Neural cell (in vitro differentiated cells): ENCODE measurements around the gene ARID1B. TPM values are rescaled to one million over a fixed set of nuclear protein-coding genes. Genes with fewer than 3 reads are reported as not detected.

ENCODE experiments used
- H2AFZ ChIP-seq: fragments of 200-600, 300-800 bp; sonication (generic), shearing (Covaris generic); 2 replicates; pipeline ENCODE4 v1.6.0; 2014; ENCODE audit warnings: low read depth, mild to moderate bottlenecking, antibody characterized with exemption, low read length, moderate library complexity
- H3F3A ChIP-seq: fragments of 200-600 bp; shearing (Covaris generic); 2 replicates; pipeline ENCODE4 v1.6.1; 2016; ENCODE audit warnings: mild to moderate bottlenecking, moderate library complexity, mixed read lengths, antibody characterized with exemption, low read length; ENCODE audit not compliant: insufficient read depth, poor library complexity, severe bottlenecking
- H3K27ac ChIP-seq: fragments of 200-600, 300-800 bp; sonication (generic), shearing (Covaris generic); 2 replicates; pipeline ENCODE4 v1.5.1; 2014; ENCODE audit warnings: mild to moderate bottlenecking, low read length, moderate library complexity
- H3K27me3 ChIP-seq: fragments of 300-800, 200-600 bp; sonication (generic), shearing (Covaris generic); 2 replicates; pipeline ENCODE4 v1.6.0; 2014; ENCODE audit warnings: mild to moderate bottlenecking, low read depth, low read length, moderate library complexity; ENCODE audit not compliant: insufficient read depth
- H3K36me3 ChIP-seq: fragments of 300-800, 200-600 bp; sonication (generic), shearing (Covaris generic); 2 replicates; pipeline ENCODE4 v1.5.1; 2014; ENCODE audit warnings: mild to moderate bottlenecking, antibody characterized with exemption, low read length, moderate library complexity; ENCODE audit not compliant: insufficient read depth
- H3K4me2 ChIP-seq: fragments of 300-800, 200-600 bp; sonication (generic), shearing (Covaris generic); 2 replicates; pipeline ENCODE4 v1.6.0; 2014; ENCODE audit warnings: mild to moderate bottlenecking, low read length
- H3K4me3 ChIP-seq: fragments of 300-800, 200-600 bp; sonication (generic), shearing (Covaris generic); 2 replicates; pipeline ENCODE4 v1.5.1; 2014; ENCODE audit warnings: mild to moderate bottlenecking, low read length, moderate library complexity
- H3K79me2 ChIP-seq: fragments of 200-600 bp; shearing (Covaris generic); replicated peaks from 2 replicates; pipeline ENCODE4 v1.6.0; 2014; ENCODE audit warnings: mild to moderate bottlenecking, low read length, moderate library complexity; ENCODE audit not compliant: insufficient read depth
- H3K9ac ChIP-seq: fragments of 300-800, 200-600 bp; sonication (generic), shearing (Covaris generic); 2 replicates; pipeline ENCODE4 v1.6.1; 2016; ENCODE audit warnings: mild to moderate bottlenecking, low read length, mixed read lengths
- H3K9me2 ChIP-seq: fragments of 200-600 bp; shearing (Covaris generic); 2 replicates; pipeline ENCODE4 v1.6.1; 2016; ENCODE audit warnings: mild to moderate bottlenecking, low read length, mixed read lengths; ENCODE audit not compliant: insufficient read depth
- H3K9me3 ChIP-seq: fragments of 200-600, 300-800 bp; sonication (generic), shearing (Covaris generic); 2 replicates; pipeline ENCODE4 v1.6.1; 2016; ENCODE audit warnings: mild to moderate bottlenecking, mixed run types, low read length, moderate library complexity, mixed read lengths
- H4K20me1 ChIP-seq: fragments of 200-600 bp; shearing (Covaris generic); 2 replicates; pipeline ENCODE4 v1.6.1; 2016; ENCODE audit warnings: mild to moderate bottlenecking, mixed run types; ENCODE audit not compliant: insufficient read depth
- CTCF ChIP-seq: fragments of 450-650 bp; IDR thresholded peaks from 2 replicates; pipeline ENCODE4 v1.5.1; 2014; ENCODE audit warnings: antibody characterized with exemption, mild to moderate bottlenecking, moderate library complexity; ENCODE audit not compliant: poor library complexity, severe bottlenecking
- EP300 ChIP-seq: fragments of 450-650 bp; conservative IDR thresholded peaks from 2 replicates; pipeline ENCODE4 v1.6.1; 2014; ENCODE audit warnings: antibody characterized with exemption, mild to moderate bottlenecking, moderate library complexity; ENCODE audit not compliant: poor library complexity, severe bottlenecking
- EZH2 ChIP-seq: fragments of 200-600, 300-800 bp; shearing (Covaris generic), sonication (generic); IDR thresholded peaks from 2 replicates; pipeline ENCODE4 v1.6.1; 2014; ENCODE audit warnings: antibody characterized with exemption, low read length, borderline replicate concordance, mild to moderate bottlenecking; ENCODE audit not compliant: insufficient read depth, poor library complexity, severe bottlenecking
- MXI1 ChIP-seq: fragments of 450-650 bp; conservative IDR thresholded peaks from 2 replicates; pipeline ENCODE4 v1.6.1; 2014; ENCODE audit warnings: antibody characterized with exemption, mild to moderate bottlenecking; ENCODE audit not compliant: poor library complexity, severe bottlenecking
- POLR2AphosphoS5 ChIP-seq: IDR thresholded peaks from 2 replicates; pipeline ENCODE4 v1.6.1; 2012
- RAD21 ChIP-seq: fragments of 450-650 bp; conservative IDR thresholded peaks from 2 replicates; pipeline ENCODE4 v1.6.1; 2014; ENCODE audit warnings: antibody characterized with exemption, mild to moderate bottlenecking, moderate library complexity
- REST ChIP-seq: IDR thresholded peaks from 2 replicates; pipeline ENCODE4 v1.6.1; 2012; ENCODE audit warnings: borderline replicate concordance
- SMC3 ChIP-seq: fragments of 450-650 bp; conservative IDR thresholded peaks from 2 replicates; pipeline ENCODE4 v1.6.1; 2014; ENCODE audit warnings: antibody characterized with exemption, mild to moderate bottlenecking, moderate library complexity; ENCODE audit not compliant: poor library complexity
- TAF1 ChIP-seq: IDR thresholded peaks from 2 replicates; pipeline ENCODE4 v1.6.1; 2012; ENCODE audit warnings: low read depth
- polyA plus RNA-seq: library from polyadenylated mRNA; depleted of rRNA; stranded (reverse); fragments of >200 nt; gene quantifications from 2 replicates; pipeline ENCODE4 v1.2.3, GENCODE V29; 2014

Gene ARID1B
- polyA plus RNA-seq, 1 donor from 2014 or later, result 35.0 TPM

- Histone ChIP-seq H3F3A (peaks cover 3% of the 10 kb centered on the region), H3K27me3 (no peaks in the 10 kb centered on the region), H3K9me2 (no peaks in the 10 kb centered on the region), H3K4me2 (no peak overlapping the region), H3K9me3 (no peaks in the 10 kb centered on the region), H3K36me3 (no peaks in the 10 kb centered on the region), H2AFZ (no peak overlapping the region), H4K20me1 (no peaks in the 10 kb centered on the region), H3K9ac (no peak overlapping the region), H3K27ac (no peak overlapping the region), H3K4me3 (no peak overlapping the region), H3K79me2 (peaks cover 7% of the 10 kb centered on the region)
- TF ChIP-seq EZH2, result no peak
- TF ChIP-seq MXI1, result no peak
- no peak for TF ChIP-seq EP300
- no peak for TF ChIP-seq TAF1
- no peak for TF ChIP-seq REST
- no peak for TF ChIP-seq POLR2AphosphoS5
- TF ChIP-seq CTCF, result no peak
- TF ChIP-seq SMC3, result no peak
- no peak for TF ChIP-seq RAD21
These were observed 127.2 kb downstream of the ARID1B start for GRCh38 chr6:156904176-156904967.

GRCh38 chr6:156905801-156906200 is 128.6 kb downstream of the ARID1B start:
- Histone ChIP-seq H3K79me2 (peaks cover 6% of the 10 kb centered on the region), H3K4me2 (no peak overlapping the region), H3K27ac (no peak overlapping the region), H3K27me3 (no peaks in the 10 kb centered on the region), H4K20me1 (no peaks in the 10 kb centered on the region), H3K36me3 (no peaks in the 10 kb centered on the region), H2AFZ (no peak overlapping the region), H3F3A (peaks cover 2% of the 10 kb centered on the region), H3K9me3 (no peaks in the 10 kb centered on the region), H3K9me2 (no peaks in the 10 kb centered on the region), H3K4me3 (no peak overlapping the region), H3K9ac (no peak overlapping the region)
- no peak for TF ChIP-seq SMC3
- no peak for TF ChIP-seq RAD21
- no peak for TF ChIP-seq CTCF
- TF ChIP-seq TAF1, result no peak
- no peak for TF ChIP-seq MXI1
- no peak for TF ChIP-seq POLR2AphosphoS5
- no peak for TF ChIP-seq REST
- TF ChIP-seq EP300, result no peak
- no peak for TF ChIP-seq EZH2
